OCI-LY7 (cell line): Measurements from ENCODE around the gene TRIO. TPM values are rescaled to one million over a fixed set of nuclear protein-coding genes. Genes with fewer than 3 reads are reported as not detected.

ENCODE experiments used
- BruUV-seq: library from RNA; stranded (reverse); fragments of 400-500 nt; replicated peaks from 2 replicates; lab custom pipeline; 2021; lab: Mats Ljungman, UMichigan
- CTCF ChIA-PET: fragments of 300-600 bp; sonication (Branson Sonifier 250); formaldehyde crosslinking; loops from one replicate; lab custom pipeline; 2022; ENCODE audit warnings: antibody characterized with exemption; ENCODE audit not compliant: unreplicated experiment; lab: Charles Lee
- POLR2A ChIA-PET: fragments of 300-600 bp; sonication (Branson Sonifier 250); formaldehyde crosslinking; loops from one replicate; lab custom pipeline; 2022; ENCODE audit warnings: antibody characterized with exemption; lab: Charles Lee
- DNase-seq: peaks from one replicate; pipeline ENCODE4 v3.0.0-alpha.2; 2015; ENCODE audit warnings: low spot score
- H2AFZ ChIP-seq: fragments of 200-600 bp; sonication (generic), shearing (Covaris generic); 2 replicates; pipeline ENCODE4 v1.6.1; 2014; ENCODE audit warnings: mild to moderate bottlenecking, antibody characterized with exemption, low read length, moderate library complexity
- H3K27ac ChIP-seq: fragments of 200-600 bp; sonication (generic); 2 replicates; pipeline ENCODE4 v1.5.1; 2014; ENCODE audit warnings: mixed run types, low read depth, mild to moderate bottlenecking, moderate library complexity, low read length, inconsistent platforms; ENCODE audit not compliant: poor library complexity, severe bottlenecking
- H3K36me3 ChIP-seq: fragments of 200-600 bp; sonication (generic); 2 replicates; pipeline ENCODE4 v1.6.1; 2014; ENCODE audit warnings: mild to moderate bottlenecking, antibody characterized with exemption, low read length, moderate library complexity, mixed read lengths; ENCODE audit not compliant: insufficient read depth
- H3K4me1 ChIP-seq: fragments of 200-600 bp; sonication (generic); 2 replicates; pipeline ENCODE4 v1.5.1; 2014; ENCODE audit warnings: mild to moderate bottlenecking, low read length; ENCODE audit not compliant: insufficient read depth, poor library complexity, severe bottlenecking
- H3K4me2 ChIP-seq: fragments of 200-600 bp; sonication (generic); 2 replicates; pipeline ENCODE4 v1.6.1; 2014; ENCODE audit warnings: mild to moderate bottlenecking, low read length
- H3K4me3 ChIP-seq: fragments of 200-600 bp; sonication (generic); 2 replicates; pipeline ENCODE4 v1.5.1; 2014; ENCODE audit warnings: mild to moderate bottlenecking, low read depth, low read length; ENCODE audit not compliant: poor library complexity, severe bottlenecking
- H3K79me2 ChIP-seq: fragments of 200-600 bp; sonication (generic); 2 replicates; pipeline ENCODE4 v1.6.1; 2016; ENCODE audit warnings: low read depth, mild to moderate bottlenecking, low read length, moderate library complexity, mixed read lengths; ENCODE audit not compliant: insufficient read depth
- H3K9me2 ChIP-seq: fragments of 200-600 bp; sonication (generic); 2 replicates; pipeline ENCODE4 v1.6.1; 2016; ENCODE audit warnings: mild to moderate bottlenecking, low read length, mixed read lengths; ENCODE audit not compliant: insufficient read depth
- H3K9me3 ChIP-seq: fragments of 200-600 bp; sonication (generic); 2 replicates; pipeline ENCODE4 v1.6.1; 2014; ENCODE audit warnings: mild to moderate bottlenecking, mixed run types, low read length, mixed read lengths
- H4K20me1 ChIP-seq: fragments of 200-600 bp; sonication (generic); 2 replicates; pipeline ENCODE4 v1.6.1; 2014; ENCODE audit warnings: mild to moderate bottlenecking, antibody characterized with exemption, low read length, moderate library complexity, mixed read lengths; ENCODE audit not compliant: insufficient read depth
- CTCF ChIP-seq: fragments of 200-600 bp; sonication (generic); conservative IDR thresholded peaks from 2 replicates; pipeline ENCODE4 v1.5.1; 2014; ENCODE audit warnings: mild to moderate bottlenecking, antibody characterized with exemption, low read length, moderate library complexity, mixed read lengths
- EZH2phosphoT487 ChIP-seq: fragments of 200-600 bp; sonication (generic); IDR thresholded peaks from 2 replicates; pipeline ENCODE4 v1.6.1; 2018; ENCODE audit warnings: low read depth, borderline replicate concordance, mild to moderate bottlenecking, mixed run types, antibody characterized with exemption, low read length, moderate library complexity, mixed read lengths
- intact Hi-C: fragments of 100-400 bp; cut with micrococcal nuclease; formaldehyde crosslinking; loops from one replicate; pipeline ENCODE4 v1.10.0; 2022; ENCODE audit not compliant: unreplicated experiment
- total RNA-seq, 2 experiments: library from RNA; depleted of rRNA in 1 of 2; stranded (reverse); fragments of >200 nt in 1 of 2; shearing (Covaris generic) in 1 of 2; gene quantifications; 2 replicates each; pipeline ENCODE4 v1.2.3, GENCODE V29; 2014 to 2022

The TRIO gene
- total RNA-seq, 2 experiments from 2014 or later: 35.8 to 55.1 TPM

- Histone ChIP-seq H3K36me3 (no peaks in the 10 kb centered on the region), H3K4me2 (no peak overlapping the region), H4K20me1 (no peaks in the 10 kb centered on the region), H3K79me2 (no peaks in the 10 kb centered on the region), H2AFZ (no peak overlapping the region), H3K27ac (no peak overlapping the region), H3K4me3 (no peak overlapping the region), H3K9me2 (no peaks in the 10 kb centered on the region), H3K4me1 (no peaks in the 10 kb centered on the region), H3K9me3 (no peaks in the 10 kb centered on the region)
- no peak for DNase-seq
- ChIA-PET CTCF (no interaction called here), POLR2A (interaction anchor here (0.7 kb wide), 1 partner anchor 15 kb away, joined by 4 read pairs; no protein-coding TSS in a partner anchor)
- no TSS peak for BruUV-seq
- TF ChIP-seq CTCF (no peak), EZH2phosphoT487 (no peak)
- intact Hi-C loops: no loop called here
Measured at GRCh38 chr5:14436801-14437542, 293.8 kb downstream of the TRIO start.

- no peak overlapping the region for H3K27ac ChIP-seq
- no peak overlapping the region for H3K4me3 ChIP-seq
- no peaks in the 10 kb centered on the region for H3K79me2 ChIP-seq
- no peaks in the 10 kb centered on the region for H3K9me3 ChIP-seq
- DNase-seq: no peak
- intact Hi-C loops: no loop called here
- POLR2A ChIA-PET: no interaction called here
- no peaks in the 10 kb centered on the region for H3K4me1 ChIP-seq
- CTCF ChIA-PET: no interaction called here
- H3K36me3 ChIP-seq: no peaks in the 10 kb centered on the region
- no peak overlapping the region for H3K4me2 ChIP-seq
- no peak overlapping the region for H2AFZ ChIP-seq
- no peaks in the 10 kb centered on the region for H3K9me2 ChIP-seq
- no peaks in the 10 kb centered on the region for H4K20me1 ChIP-seq
- no peak for TF ChIP-seq EZH2phosphoT487
- BruUV-seq: no TSS peak
Measured at GRCh38 chr5:14438195-14438606, 295.1 kb downstream of the TRIO start.

GRCh38 chr5:14439087-14439871 is 296.1 kb downstream of the TRIO start:
- no peaks in the 10 kb centered on the region for H3K79me2 ChIP-seq
- no peaks in the 10 kb centered on the region for H3K9me2 ChIP-seq
- H3K4me2 ChIP-seq: no peak overlapping the region
- H3K4me3 ChIP-seq: no peak overlapping the region
- H4K20me1 ChIP-seq: no peaks in the 10 kb centered on the region
- no peak for DNase-seq
- H2AFZ ChIP-seq: no peak overlapping the region
- no peak overlapping the region for H3K27ac ChIP-seq
- BruUV-seq: no TSS peak
- intact Hi-C loops: no loop called here
- H3K9me3 ChIP-seq: no peaks in the 10 kb centered on the region
- no peaks in the 10 kb centered on the region for H3K4me1 ChIP-seq
- ChIA-PET CTCF (no interaction called here), POLR2A (interaction anchor here (0.6 kb wide), 1 partner anchor 77 kb away, joined by 6 read pairs; no protein-coding TSS in a partner anchor)
- H3K36me3 ChIP-seq: no peaks in the 10 kb centered on the region
- no peak for TF ChIP-seq EZH2phosphoT487
- no peak for TF ChIP-seq CTCF
